K562 (cell line): ENCODE data around the gene EML2. TPM values are rescaled to one million over a fixed set of nuclear protein-coding genes. Genes with fewer than 3 reads are reported as not detected.

Experiments
- BMI1 ChIP-seq: fragments of 150-350 bp; IDR thresholded peaks from 2 replicates; pipeline ENCODE4 v1.6.1; 2014; ENCODE audit warnings: low read length
- CSDE1 ChIP-seq, 2 experiments: fragments of 450-650 bp; IDR thresholded peaks; 2 replicates each; pipeline ENCODE4 v1.6.1; 2016; ENCODE audit warnings: mild to moderate bottlenecking in 1 of 2
- CTBP1 ChIP-seq: fragments of 450-650 bp; IDR thresholded peaks from 2 replicates; pipeline ENCODE4 v1.6.1; 2016; ENCODE audit warnings: borderline replicate concordance
- DNMT1 ChIP-seq: fragments of 450-650 bp; IDR thresholded peaks from 2 replicates; pipeline ENCODE4 v1.6.1; 2016; ENCODE audit warnings: antibody characterized with exemption, mild to moderate bottlenecking
- GABPA ChIP-seq: fragments of 200-800 bp; sonication (Bioruptor generic); conservative IDR thresholded peaks from 2 replicates; pipeline ENCODE4 v1.6.1; 2016; ENCODE audit warnings: low read depth, missing genetic modification characterization, missing compliant biosample characterization
- HDAC1 ChIP-seq, 2 experiments: fragments of 450-650 bp; IDR thresholded peaks; 2 replicates each; pipeline ENCODE4 v1.6.1; 2016 to 2017; ENCODE audit warnings: inconsistent platforms in 1 of 2, mild to moderate bottlenecking in 1 of 2, moderate library complexity in 1 of 2
- HES1 ChIP-seq: fragments of 450-650 bp; IDR thresholded peaks from 2 replicates; pipeline ENCODE4 v1.6.1; 2016; ENCODE audit warnings: low read depth, mild to moderate bottlenecking, moderate library complexity
- HNRNPK ChIP-seq: fragments of 200-400 bp; formaldehyde crosslinking; IDR thresholded peaks from one replicate; pipeline ENCODE4 v1.6.1; 2018; ENCODE audit warnings: mild to moderate bottlenecking, low read depth, low read length; ENCODE audit not compliant: poor library complexity, severe bottlenecking
- HSF4 ChIP-seq: fragments of 250-450 bp; sonication (Bioruptor Pico); IDR thresholded peaks from 2 replicates; pipeline ENCODE4 v2.1.2; 2022; ENCODE audit warnings: mild to moderate bottlenecking, moderate library complexity, borderline replicate concordance
- KAT8 ChIP-seq: fragments of 450-650 bp; IDR thresholded peaks from 2 replicates; pipeline ENCODE4 v1.6.1; 2016; ENCODE audit warnings: low read depth, mild to moderate bottlenecking
- MCM7 ChIP-seq, 2 experiments: fragments of 450-650 bp; IDR thresholded peaks; 2 replicates each; pipeline ENCODE4 v1.6.1; 2016 to 2018
- MED1 ChIP-seq: sonication (generic); formaldehyde crosslinking; IDR thresholded peaks from 2 replicates; pipeline ENCODE4 v1.8.1; 2023; ENCODE audit warnings: missing genetic modification reagents, borderline replicate concordance
- OTX1 ChIP-seq: fragments of 450-650 bp; formaldehyde crosslinking; IDR thresholded peaks from 2 replicates; pipeline ENCODE4 v1.4.0; 2022; ENCODE audit warnings: mild to moderate bottlenecking
- PTTG1 ChIP-seq: fragments of 450-650 bp; IDR thresholded peaks from 2 replicates; pipeline ENCODE4 v1.6.1; 2016; ENCODE audit warnings: low read depth, mild to moderate bottlenecking, missing genetic modification characterization, missing compliant biosample characterization
- RFX1 ChIP-seq: fragments of 450-650 bp; IDR thresholded peaks from 2 replicates; pipeline ENCODE4 v1.6.1; 2016; ENCODE audit warnings: mild to moderate bottlenecking, moderate library complexity
- SIN3A ChIP-seq, 2 experiments: fragments of 150-350 bp in 1 of 2; IDR thresholded peaks; 2 replicates each; pipeline ENCODE4 v1.6.1; 2011 to 2016; ENCODE audit warnings: borderline replicate concordance in 2 of 2, low read depth in 2 of 2, low read length in 2 of 2, mild to moderate bottlenecking in 2 of 2, moderate library complexity in 2 of 2; ENCODE audit not compliant: control insufficient read depth in 1 of 2
- TAF15 ChIP-seq: fragments of 200-400 bp; formaldehyde crosslinking; IDR thresholded peaks from 2 replicates; pipeline ENCODE4 v1.6.1; 2017; ENCODE audit warnings: mild to moderate bottlenecking, low read depth, low read length, moderate library complexity
- TBP ChIP-seq: optimal IDR thresholded peaks from 2 replicates; pipeline ENCODE3; 2011; ENCODE audit warnings: low read depth, low read length, improper control_type of control experiment
- TEAD2 ChIP-seq: fragments of 450-650 bp; IDR thresholded peaks from 2 replicates; pipeline ENCODE4 v1.6.1; 2016; ENCODE audit warnings: missing genetic modification characterization, control low read depth, missing compliant biosample characterization
- ZKSCAN8 ChIP-seq: fragments of 200-800 bp; sonication (Bioruptor generic); IDR thresholded peaks from 2 replicates; pipeline ENCODE4 v1.6.1; 2016; ENCODE audit warnings: missing genetic modification characterization, missing compliant biosample characterization
- ZNF23 ChIP-seq: fragments of 250-450 bp; sonication (Bioruptor Pico); IDR thresholded peaks from 2 replicates; pipeline ENCODE4 v1.4.0; 2020; ENCODE audit warnings: mild to moderate bottlenecking
- ZNF253 ChIP-seq: fragments of 250-450 bp; sonication (Bioruptor Pico); conservative IDR thresholded peaks from 2 replicates; pipeline ENCODE4 v1.6.1; 2021; ENCODE audit warnings: mild to moderate bottlenecking
- ZNF282 ChIP-seq: sonication (generic); formaldehyde crosslinking; IDR thresholded peaks from 2 replicates; pipeline ENCODE4 v1.8.1; 2023; ENCODE audit warnings: missing genetic modification reagents
- ZSCAN29 ChIP-seq: fragments of 450-650 bp; IDR thresholded peaks from 2 replicates; pipeline ENCODE4 v1.6.1; 2017
- polyA plus RNA-seq, 8 experiments: library from polyadenylated mRNA; depleted of rRNA in 4 of 8; stranded (reverse) in 5 of 8; unstranded in 3 of 8; fragments of >200 nt; fragmentation: Nextera tagmentation in 2 of 8; fragmentation: Illumina TruSeq in 1 of 8; extraction: Ambion mirVana in 2 of 8; extraction: Trizol in 1 of 8; gene quantifications; 2 replicates each; pipeline versions ENCODE4 v1.2.1 to v1.2.3, GENCODE V29; 2011 to 2014; ENCODE audit warnings: inconsistent platforms in 1 of 8, missing spikeins in 1 of 8
- total RNA-seq, 7 experiments: library from RNA; depleted of rRNA in 6 of 7; stranded (reverse); fragments of >200 nt in 6 of 7; fragmentation: Illumina TruSeq in 2 of 7; extraction: Trizol in 2 of 7; gene quantifications; 2 replicates each; pipeline versions ENCODE4 v1.2.1 to v1.2.3, GENCODE V29; 2011 to 2021; ENCODE audit warnings: low replicate concordance in 1 of 7
- TF ChIP-seq, protein P1 (sequence below), 3 experiments: IDR thresholded peaks in 2 of 3; conservative IDR thresholded peaks in 1 of 3; 2 replicates each; pipeline ENCODE4 v1.5.1; 2011 to 2012; ENCODE audit warnings: low read length in 3 of 3, mild to moderate bottlenecking in 3 of 3, control low read depth in 2 of 3, improper control_type of control experiment in 1 of 3, inconsistent platforms in 1 of 3, low read depth in 1 of 3, mixed read lengths in 1 of 3, moderate library complexity in 1 of 3; ENCODE audit not compliant: insufficient read depth in 2 of 3
- TF ChIP-seq, protein P2 (sequence below): sonication (generic); formaldehyde crosslinking; IDR thresholded peaks from 2 replicates; pipeline ENCODE4 v1.9.0; 2022; ENCODE audit warnings: mild to moderate bottlenecking, missing genetic modification reagents
- TF ChIP-seq, protein P3 (sequence below): fragments of 250-450 bp; sonication (Bioruptor Pico); IDR thresholded peaks from 2 replicates; pipeline ENCODE4 v1.4.0; 2020; ENCODE audit warnings: mild to moderate bottlenecking, moderate library complexity

EML2 gene
- total and polyA plus RNA-seq, 9 of the 15 experiments (the other 6 are each of a cell fraction or from before 2014, with no cell fraction given), result 2.6 to 69.6 (median 24.8) TPM

GRCh38 chr19:45591004-45591637 is 48.1 kb downstream of the EML2 start (continued):
- TF ChIP-seq, protein P1, sequence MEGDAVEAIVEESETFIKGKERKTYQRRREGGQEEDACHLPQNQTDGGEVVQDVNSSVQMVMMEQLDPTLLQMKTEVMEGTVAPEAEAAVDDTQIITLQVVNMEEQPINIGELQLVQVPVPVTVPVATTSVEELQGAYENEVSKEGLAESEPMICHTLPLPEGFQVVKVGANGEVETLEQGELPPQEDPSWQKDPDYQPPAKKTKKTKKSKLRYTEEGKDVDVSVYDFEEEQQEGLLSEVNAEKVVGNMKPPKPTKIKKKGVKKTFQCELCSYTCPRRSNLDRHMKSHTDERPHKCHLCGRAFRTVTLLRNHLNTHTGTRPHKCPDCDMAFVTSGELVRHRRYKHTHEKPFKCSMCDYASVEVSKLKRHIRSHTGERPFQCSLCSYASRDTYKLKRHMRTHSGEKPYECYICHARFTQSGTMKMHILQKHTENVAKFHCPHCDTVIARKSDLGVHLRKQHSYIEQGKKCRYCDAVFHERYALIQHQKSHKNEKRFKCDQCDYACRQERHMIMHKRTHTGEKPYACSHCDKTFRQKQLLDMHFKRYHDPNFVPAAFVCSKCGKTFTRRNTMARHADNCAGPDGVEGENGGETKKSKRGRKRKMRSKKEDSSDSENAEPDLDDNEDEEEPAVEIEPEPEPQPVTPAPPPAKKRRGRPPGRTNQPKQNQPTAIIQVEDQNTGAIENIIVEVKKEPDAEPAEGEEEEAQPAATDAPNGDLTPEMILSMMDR (IDR thresholded peaks at IDR 0.05 in 2 of 3, conservative IDR thresholded peaks at IDR 0.05 in 1 of 3; ENCODE audit: insufficient read depth in 2 of 3, low read depth in 1 of 3, low read length in 3 of 3), result peak; percentile 83 to 94 (median 88)
- TF ChIP-seq PTTG1 (tag), result no peak
- no peak for TF ChIP-seq DNMT1
- no peak for TF ChIP-seq TBP
- no peak for TF ChIP-seq HSF4
- no peak for TF ChIP-seq RFX1
- TF ChIP-seq CTBP1, result peak; percentile 80
- no peak for TF ChIP-seq MCM7 (IDR thresholded peaks at IDR 0.05)
- TF ChIP-seq HDAC1 (IDR thresholded peaks at IDR 0.05), result peak in 1 of 2 experiments; percentile 30; a peak in 1 of 4 replicates
- TF ChIP-seq ZNF282, result no peak
- no peak for TF ChIP-seq ZNF253 (CRISPR knock-in tag)
- TF ChIP-seq, protein P2, sequence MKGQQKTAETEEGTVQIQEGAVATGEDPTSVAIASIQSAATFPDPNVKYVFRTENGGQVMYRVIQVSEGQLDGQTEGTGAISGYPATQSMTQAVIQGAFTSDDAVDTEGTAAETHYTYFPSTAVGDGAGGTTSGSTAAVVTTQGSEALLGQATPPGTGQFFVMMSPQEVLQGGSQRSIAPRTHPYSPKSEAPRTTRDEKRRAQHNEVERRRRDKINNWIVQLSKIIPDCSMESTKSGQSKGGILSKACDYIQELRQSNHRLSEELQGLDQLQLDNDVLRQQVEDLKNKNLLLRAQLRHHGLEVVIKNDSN, result peak; percentile 97
- no peak for TF ChIP-seq ZSCAN29
- TF ChIP-seq ZKSCAN8 (CRISPR knock-in tag), result no peak
- TF ChIP-seq SIN3A (IDR thresholded peaks at IDR 0.05; ENCODE audit: borderline replicate concordance in 2 of 2, control insufficient read depth in 1 of 2, low read depth in 2 of 2, low read length in 2 of 2), result 0 out of 4 replicates have a peak, but pooled peaks of 1 of the 2 experiments have one; percentile 29
- TF ChIP-seq, protein P3, sequence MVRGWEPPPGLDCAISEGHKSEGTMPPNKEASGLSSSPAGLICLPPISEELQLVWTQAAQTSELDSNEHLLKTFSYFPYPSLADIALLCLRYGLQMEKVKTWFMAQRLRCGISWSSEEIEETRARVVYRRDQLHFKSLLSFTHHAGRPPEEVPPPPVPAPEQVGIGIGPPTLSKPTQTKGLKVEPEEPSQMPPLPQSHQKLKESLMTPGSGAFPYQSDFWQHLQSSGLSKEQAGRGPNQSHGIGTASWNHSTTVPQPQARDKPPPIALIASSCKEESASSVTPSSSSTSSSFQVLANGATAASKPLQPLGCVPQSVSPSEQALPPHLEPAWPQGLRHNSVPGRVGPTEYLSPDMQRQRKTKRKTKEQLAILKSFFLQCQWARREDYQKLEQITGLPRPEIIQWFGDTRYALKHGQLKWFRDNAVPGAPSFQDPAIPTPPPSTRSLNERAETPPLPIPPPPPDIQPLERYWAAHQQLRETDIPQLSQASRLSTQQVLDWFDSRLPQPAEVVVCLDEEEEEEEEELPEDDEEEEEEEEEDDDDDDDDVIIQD (CRISPR knock-in tag), result no peak
- no peak for TF ChIP-seq GABPA (tag)
- no peak for TF ChIP-seq TEAD2 (tag)
- TF ChIP-seq HNRNPK, result no peak
- no peak for TF ChIP-seq HES1
- no peak for TF ChIP-seq BMI1
- TF ChIP-seq MED1, result no peak
- TF ChIP-seq ZNF23 (CRISPR knock-in tag), result no peak
- TF ChIP-seq TAF15, result no peak
- no peak for TF ChIP-seq CSDE1 (IDR thresholded peaks at IDR 0.05)
- no peak for TF ChIP-seq KAT8
- no peak for TF ChIP-seq OTX1 (CRISPR knock-in tag)
